ENCODE data around the gene SNX30. TPM values are rescaled to one million over a fixed set of nuclear protein-coding genes. Genes with fewer than 3 reads are reported as not detected.

The SNX30 gene
- total and polyA plus RNA-seq, 2 donors (not counting 1 experiment from before 2014, with no cell fraction given): 3.8 to 20.6 TPM

- POLR2A ChIA-PET: no interaction called here
- 83% methylated on average over 2 of the region's 3 CpGs for WGBS (ENCODE audit: insufficient coverage)
- H3K4me3 Mint-ChIP-seq: no peak overlapping the region
Measured at GRCh38 chr9:112836394-112836793, 85.8 kb downstream of the SNX30 start.

DNA sequence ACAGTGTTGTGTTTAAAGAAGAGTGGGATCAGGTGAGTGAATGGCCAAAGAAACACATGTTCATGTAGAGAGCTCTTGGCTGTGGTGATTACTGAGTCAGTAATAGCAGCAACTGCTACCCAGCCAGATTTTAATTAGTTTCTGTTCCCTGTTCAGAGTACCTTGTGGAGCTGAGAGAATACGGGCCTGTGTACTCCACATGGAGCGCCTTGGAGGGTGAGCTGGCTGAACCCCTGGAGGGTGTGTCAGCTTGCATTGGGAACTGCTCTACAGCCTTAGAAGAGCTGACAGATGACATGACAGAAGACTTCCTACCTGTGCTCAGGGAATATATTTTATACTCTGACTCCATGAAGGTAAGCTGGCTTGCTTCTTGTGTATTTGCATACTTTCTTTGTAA lies 87.8 kb downstream of the SNX30 start:
- ChIA-PET CTCF (interaction anchor here (1.4 kb wide), 1 partner anchor 65 kb away, joined by 6 read pairs; no protein-coding TSS in a partner anchor), POLR2A (no interaction called here)
- H3K4me1 ChIP-seq (ENCODE audit: control insufficient read depth in 2 of 2, insufficient read depth in 2 of 2, low read length in 2 of 2): no peaks in the 10 kb centered on the region
- Mint-ChIP-seq H3K27ac (no peak overlapping the region), H3K4me3 (no peak overlapping the region), H3K4me1 (peaks cover 11% of the 10 kb centered on the region), H3K9me3 (ENCODE audit: insufficient read depth) (no peaks in the 10 kb centered on the region), H3K27me3 (no peaks in the 10 kb centered on the region)
- no peak overlapping the region for H3K9ac ChIP-seq (ENCODE audit: low read length)
- DNase-seq (no peak), ATAC-seq (ENCODE audit: low read depth) (no peak)
- H3K79me2 ChIP-seq (ENCODE audit: control insufficient read depth, insufficient read depth, low read length): no peaks in the 10 kb centered on the region
- 57% methylated on average over 2 of the region's 2 CpGs for WGBS (ENCODE audit: insufficient coverage)
- H3K27me3 ChIP-seq (replicated peaks in 1 of 4; ENCODE audit: control extremely low read depth in 1 of 4, control insufficient read depth in 3 of 4, insufficient read depth in 4 of 4, low read length in 3 of 4): no peaks in the 10 kb centered on the region
- H3K4me2 ChIP-seq (replicated peaks; ENCODE audit: low read depth, low read length, poor library complexity, severe bottlenecking): no peak overlapping the region
- H3K4me3 ChIP-seq (ENCODE audit: control extremely low read depth in 1 of 5, extremely low read depth in 1 of 5, insufficient read depth in 1 of 5, low read depth in 2 of 5, low read length in 4 of 5): no peak overlapping the region
- no peak overlapping the region for H2AFZ ChIP-seq (ENCODE audit: insufficient read depth, low read depth, low read length, poor library complexity, severe bottlenecking)
- H3K27ac ChIP-seq (ENCODE audit: low read length in 2 of 2): no peak overlapping the region
- intact Hi-C loops (cut with micrococcal nuclease): no loop called here
- peaks cover 0 to 4% of the 10 kb centered on the region in 2 experiments for H3K36me3 ChIP-seq (replicated peaks in 1 of 2; ENCODE audit: control extremely low read depth in 1 of 2, control insufficient read depth in 1 of 2, extremely low read depth in 1 of 2, insufficient read depth in 2 of 2, low read length in 1 of 2)
- H3K9me3 ChIP-seq (ENCODE audit: control extremely low read depth in 1 of 3, control insufficient read depth in 2 of 3, insufficient read depth in 1 of 3, low read length in 2 of 3): no peaks in the 10 kb centered on the region
- no peak for TF ChIP-seq EZH2 (IDR thresholded peaks at IDR 0.05; ENCODE audit: borderline replicate concordance, insufficient read depth, low read depth, low read length, poor library complexity, severe bottlenecking)
- TF ChIP-seq, protein P1, sequence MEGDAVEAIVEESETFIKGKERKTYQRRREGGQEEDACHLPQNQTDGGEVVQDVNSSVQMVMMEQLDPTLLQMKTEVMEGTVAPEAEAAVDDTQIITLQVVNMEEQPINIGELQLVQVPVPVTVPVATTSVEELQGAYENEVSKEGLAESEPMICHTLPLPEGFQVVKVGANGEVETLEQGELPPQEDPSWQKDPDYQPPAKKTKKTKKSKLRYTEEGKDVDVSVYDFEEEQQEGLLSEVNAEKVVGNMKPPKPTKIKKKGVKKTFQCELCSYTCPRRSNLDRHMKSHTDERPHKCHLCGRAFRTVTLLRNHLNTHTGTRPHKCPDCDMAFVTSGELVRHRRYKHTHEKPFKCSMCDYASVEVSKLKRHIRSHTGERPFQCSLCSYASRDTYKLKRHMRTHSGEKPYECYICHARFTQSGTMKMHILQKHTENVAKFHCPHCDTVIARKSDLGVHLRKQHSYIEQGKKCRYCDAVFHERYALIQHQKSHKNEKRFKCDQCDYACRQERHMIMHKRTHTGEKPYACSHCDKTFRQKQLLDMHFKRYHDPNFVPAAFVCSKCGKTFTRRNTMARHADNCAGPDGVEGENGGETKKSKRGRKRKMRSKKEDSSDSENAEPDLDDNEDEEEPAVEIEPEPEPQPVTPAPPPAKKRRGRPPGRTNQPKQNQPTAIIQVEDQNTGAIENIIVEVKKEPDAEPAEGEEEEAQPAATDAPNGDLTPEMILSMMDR (IDR thresholded peaks at IDR 0.05): no peak
- H4K20me1 ChIP-seq (ENCODE audit: control insufficient read depth, insufficient read depth, low read length, poor library complexity, severe bottlenecking): no peaks in the 10 kb centered on the region

More at GRCh38 chr9:112836394-112836793, 85.8 kb downstream of the SNX30 start:
- Histone ChIP-seq H3K27me3 (replicated peaks in 1 of 4; ENCODE audit: control extremely low read depth in 1 of 4, control insufficient read depth in 3 of 4, insufficient read depth in 4 of 4, low read length in 3 of 4) (no peaks in the 10 kb centered on the region), H3K4me3 (ENCODE audit: control extremely low read depth in 1 of 5, extremely low read depth in 1 of 5, insufficient read depth in 1 of 5, low read depth in 2 of 5, low read length in 4 of 5) (no peak overlapping the region), H3K36me3 (replicated peaks in 1 of 2; ENCODE audit: control extremely low read depth in 1 of 2, control insufficient read depth in 1 of 2, extremely low read depth in 1 of 2, insufficient read depth in 2 of 2, low read length in 1 of 2) (peaks cover 0 to 7% of the 10 kb centered on the region in 2 experiments), H3K79me2 (ENCODE audit: control insufficient read depth, insufficient read depth, low read length) (no peaks in the 10 kb centered on the region), H3K4me2 (replicated peaks; ENCODE audit: low read depth, low read length, poor library complexity, severe bottlenecking) (no peak overlapping the region), H3K27ac (ENCODE audit: low read length in 2 of 2) (no peak overlapping the region), H3K9ac (ENCODE audit: low read length) (no peak overlapping the region), H3K4me1 (ENCODE audit: control insufficient read depth in 2 of 2, insufficient read depth in 2 of 2, low read length in 2 of 2) (peaks cover 2% of the 10 kb centered on the region in 2 donors), H4K20me1 (ENCODE audit: control insufficient read depth, insufficient read depth, low read length, poor library complexity, severe bottlenecking) (no peaks in the 10 kb centered on the region), H2AFZ (ENCODE audit: insufficient read depth, low read depth, low read length, poor library complexity, severe bottlenecking) (no peak overlapping the region), H3K9me3 (ENCODE audit: control extremely low read depth in 1 of 3, control insufficient read depth in 2 of 3, insufficient read depth in 1 of 3, low read length in 2 of 3) (no peaks in the 10 kb centered on the region)
- ATAC-seq (ENCODE audit: low read depth): no peak
- no peaks in the 10 kb centered on the region for H3K27me3 Mint-ChIP-seq
- CTCF ChIA-PET: interaction anchor here (0.6 to 2.8 kb wide), 3 partner anchors 9 to 66 kb away, joined by 3 to 9 read pairs (median 4); no protein-coding TSS in a partner anchor
- TF ChIP-seq, protein P1 (IDR thresholded peaks at IDR 0.05): no peak
- TF ChIP-seq EZH2 (IDR thresholded peaks at IDR 0.05; ENCODE audit: borderline replicate concordance, insufficient read depth, low read depth, low read length, poor library complexity, severe bottlenecking): no peak
- no peaks in the 10 kb centered on the region for H3K9me3 Mint-ChIP-seq (ENCODE audit: insufficient read depth)
- intact Hi-C loops (cut with micrococcal nuclease): no loop called here
- H3K4me1 Mint-ChIP-seq: peaks cover 11% of the 10 kb centered on the region
- no peak overlapping the region for H3K27ac Mint-ChIP-seq
- DNase-seq: no peak

Measured in B cell (primary cell).